ENCODE results near the gene OR14C36. TPM values are rescaled to one million over a fixed set of nuclear protein-coding genes. Genes with fewer than 3 reads are reported as not detected.

OR14C36 gene
- total RNA-seq, 2 donors from 2014 or later = not detected

- DNase-seq (ENCODE audit: low spot score) (no peak), ATAC-seq (ENCODE audit: insufficient number of reproducible peaks, low FRiP score, low read depth) (no peak)
- H3K4me3 ChIP-seq = no peak within 1 kb of the TSS
- no peak within 1 kb of the TSS for H3K27ac ChIP-seq
- H3K9me3 ChIP-seq = no peaks in the 10 kb centered on the region
- no peaks in the 10 kb centered on the region for H3K36me3 ChIP-seq
- no peaks in the 10 kb centered on the region for H3K27me3 ChIP-seq (replicated peaks; ENCODE audit: insufficient read depth)
- no peaks in the 10 kb centered on the region for H3K4me1 ChIP-seq (ENCODE audit: control insufficient read depth in 1 of 2, low read depth in 2 of 2)
- TF ChIP-seq, protein P1, sequence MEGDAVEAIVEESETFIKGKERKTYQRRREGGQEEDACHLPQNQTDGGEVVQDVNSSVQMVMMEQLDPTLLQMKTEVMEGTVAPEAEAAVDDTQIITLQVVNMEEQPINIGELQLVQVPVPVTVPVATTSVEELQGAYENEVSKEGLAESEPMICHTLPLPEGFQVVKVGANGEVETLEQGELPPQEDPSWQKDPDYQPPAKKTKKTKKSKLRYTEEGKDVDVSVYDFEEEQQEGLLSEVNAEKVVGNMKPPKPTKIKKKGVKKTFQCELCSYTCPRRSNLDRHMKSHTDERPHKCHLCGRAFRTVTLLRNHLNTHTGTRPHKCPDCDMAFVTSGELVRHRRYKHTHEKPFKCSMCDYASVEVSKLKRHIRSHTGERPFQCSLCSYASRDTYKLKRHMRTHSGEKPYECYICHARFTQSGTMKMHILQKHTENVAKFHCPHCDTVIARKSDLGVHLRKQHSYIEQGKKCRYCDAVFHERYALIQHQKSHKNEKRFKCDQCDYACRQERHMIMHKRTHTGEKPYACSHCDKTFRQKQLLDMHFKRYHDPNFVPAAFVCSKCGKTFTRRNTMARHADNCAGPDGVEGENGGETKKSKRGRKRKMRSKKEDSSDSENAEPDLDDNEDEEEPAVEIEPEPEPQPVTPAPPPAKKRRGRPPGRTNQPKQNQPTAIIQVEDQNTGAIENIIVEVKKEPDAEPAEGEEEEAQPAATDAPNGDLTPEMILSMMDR (IDR thresholded peaks at IDR 0.05) = no peak
These were observed 24.1 kb upstream of the OR14C36 start, which contains the start of gene OR2M7 for GRCh38 chr1:248324468-248324867. Gene OR2M7, minus strand, starts transcription at chr1:248324568. Its CDS starts 0 bp downstream, at chr1:248324568.

DNA sequence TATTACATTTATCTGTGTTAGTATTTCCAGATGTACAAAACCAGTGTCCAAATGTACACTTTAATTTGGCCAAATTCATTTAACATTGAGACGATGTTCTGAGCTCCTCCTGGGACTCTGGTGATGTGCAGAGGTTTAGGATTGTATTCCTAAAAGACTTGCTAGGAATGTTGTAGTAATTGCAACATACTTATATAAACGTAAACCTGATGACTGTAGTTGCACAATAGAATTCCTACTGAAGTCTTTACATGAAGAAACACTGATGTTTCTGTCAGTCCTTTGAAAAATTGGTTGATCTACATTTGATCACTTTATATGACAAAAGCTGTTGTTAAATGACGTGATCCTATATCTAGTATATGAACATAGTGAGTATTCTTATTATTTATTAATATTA is 5.1 kb upstream of the OR14C36 start:
- TF ChIP-seq, protein P1 (IDR thresholded peaks at IDR 0.05) = no peak
- Histone ChIP-seq H3K4me1 (ENCODE audit: control insufficient read depth in 1 of 2, low read depth in 2 of 2) (no peaks in the 10 kb centered on the region), H3K9me3 (no peaks in the 10 kb centered on the region), H3K36me3 (no peaks in the 10 kb centered on the region), H3K27me3 (replicated peaks; ENCODE audit: insufficient read depth) (no peaks in the 10 kb centered on the region), H3K27ac (no peak overlapping the region), H3K4me3 (no peak overlapping the region)
- ATAC-seq (ENCODE audit: insufficient number of reproducible peaks, low FRiP score, low read depth) (no peak), DNase-seq (ENCODE audit: low spot score) (no peak)

GRCh38 chr1:248359415-248359814 is 10.8 kb downstream of the OR14C36 start:
- DNase-seq (ENCODE audit: low spot score) (no peak), ATAC-seq (ENCODE audit: insufficient number of reproducible peaks, low FRiP score, low read depth) (no peak)
- Histone ChIP-seq H3K9me3 (no peaks in the 10 kb centered on the region), H3K36me3 (no peaks in the 10 kb centered on the region), H3K27ac (no peak overlapping the region), H3K27me3 (replicated peaks; ENCODE audit: insufficient read depth) (no peaks in the 10 kb centered on the region), H3K4me3 (no peak overlapping the region), H3K4me1 (ENCODE audit: control insufficient read depth in 1 of 2, low read depth in 2 of 2) (no peaks in the 10 kb centered on the region)
- TF ChIP-seq, protein P1 (IDR thresholded peaks at IDR 0.05) = no peak

GRCh38 chr1:248361121-248361715 is 12.6 kb downstream of the OR14C36 start, which contains the start of gene OR2T4:
Gene OR2T4, plus strand, starts transcription at chr1:248361665. Its CDS starts 0 bp downstream, at chr1:248361665.
- no peaks in the 10 kb centered on the region for H3K4me1 ChIP-seq (ENCODE audit: control insufficient read depth in 1 of 2, low read depth in 2 of 2)
- TF ChIP-seq, protein P1 (IDR thresholded peaks at IDR 0.05) = no peak
- H3K36me3 ChIP-seq = no peaks in the 10 kb centered on the region
- H3K9me3 ChIP-seq = no peaks in the 10 kb centered on the region
- no peak within 1 kb of the TSS for H3K27ac ChIP-seq
- H3K27me3 ChIP-seq (replicated peaks; ENCODE audit: insufficient read depth) = no peaks in the 10 kb centered on the region
- ATAC-seq (ENCODE audit: insufficient number of reproducible peaks, low FRiP score, low read depth) = no peak
- H3K4me3 ChIP-seq = no peak within 1 kb of the TSS
- no peak for DNase-seq (ENCODE audit: low spot score)

- TF ChIP-seq, protein P1 (IDR thresholded peaks at IDR 0.05) = no peak
- Histone ChIP-seq H3K36me3 (no peaks in the 10 kb centered on the region), H3K4me1 (ENCODE audit: control insufficient read depth in 1 of 2, low read depth in 2 of 2) (no peaks in the 10 kb centered on the region), H3K4me3 (no peak overlapping the region), H3K27ac (no peak overlapping the region), H3K9me3 (no peaks in the 10 kb centered on the region), H3K27me3 (replicated peaks; ENCODE audit: insufficient read depth) (no peaks in the 10 kb centered on the region)
- ATAC-seq (ENCODE audit: insufficient number of reproducible peaks, low FRiP score, low read depth) (no peak), DNase-seq (ENCODE audit: low spot score) (no peak)
These were observed 18.0 kb downstream of the OR14C36 start for GRCh38 chr1:248366609-248367008.

All from thoracic aorta (tissue), 2 donors.